Measurements from ENCODE around the gene DAB1. TPM values are rescaled to one million over a fixed set of nuclear protein-coding genes. Genes with fewer than 3 reads are reported as not detected.

DAB1 gene
- total RNA-seq, 1 donor from 2014 or later = 35.9 TPM

DNA sequence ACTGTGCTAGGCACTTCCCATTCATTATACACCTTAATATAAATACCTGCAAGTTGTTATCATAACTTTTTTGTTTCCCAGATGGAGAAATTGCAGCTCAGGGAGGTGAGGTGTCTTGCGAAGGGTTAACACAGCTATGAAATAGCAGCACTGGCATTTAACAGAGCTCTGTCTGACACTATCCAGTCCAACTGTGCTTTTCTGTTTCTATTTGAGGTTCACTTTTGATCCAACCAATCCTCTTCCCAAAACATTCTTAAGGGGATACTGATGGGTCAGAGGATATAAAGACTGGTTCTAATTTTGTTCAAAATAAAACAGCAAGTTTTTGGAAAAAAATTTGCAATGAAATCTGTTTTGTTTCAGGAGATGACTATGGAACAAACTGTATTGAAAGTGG lies 411.5 kb downstream of the DAB1 start:
- DNase-seq (ENCODE audit: low spot score in 2 of 2) = no peak
- no peak for FAIRE-seq

- FAIRE-seq (no peak), DNase-seq (ENCODE audit: low spot score in 2 of 2) (no peak)
Measured at GRCh38 chr1:57010511-57010910, 413.3 kb downstream of the DAB1 start.

GRCh38 chr1:57007948-57008347 lies 415.9 kb downstream of the DAB1 start:
- FAIRE-seq (no peak), DNase-seq (ENCODE audit: low spot score in 2 of 2) (no peak)

DNA sequence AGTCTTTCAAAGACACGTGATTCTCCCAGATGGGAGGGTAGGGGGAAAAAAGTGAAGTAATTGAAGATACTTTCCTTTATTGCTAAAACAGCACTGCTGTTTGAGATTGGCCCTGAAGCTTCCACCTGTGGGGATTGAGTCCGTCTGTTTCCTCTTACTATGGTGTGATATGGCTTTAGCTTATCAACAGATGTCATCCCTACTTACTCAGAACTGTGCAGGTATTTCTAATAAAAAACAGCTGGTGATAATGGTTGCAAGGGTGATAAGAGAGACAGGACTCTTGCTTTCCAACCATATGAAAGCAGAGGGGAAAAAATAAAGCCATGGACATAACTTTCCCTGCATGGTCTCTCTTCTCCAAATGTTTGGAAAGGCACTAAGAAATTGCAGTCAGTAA lies 416.4 kb downstream of the DAB1 start:
- DNase-seq (ENCODE audit: low spot score in 2 of 2) (no peak), FAIRE-seq (no peak)

DNA sequence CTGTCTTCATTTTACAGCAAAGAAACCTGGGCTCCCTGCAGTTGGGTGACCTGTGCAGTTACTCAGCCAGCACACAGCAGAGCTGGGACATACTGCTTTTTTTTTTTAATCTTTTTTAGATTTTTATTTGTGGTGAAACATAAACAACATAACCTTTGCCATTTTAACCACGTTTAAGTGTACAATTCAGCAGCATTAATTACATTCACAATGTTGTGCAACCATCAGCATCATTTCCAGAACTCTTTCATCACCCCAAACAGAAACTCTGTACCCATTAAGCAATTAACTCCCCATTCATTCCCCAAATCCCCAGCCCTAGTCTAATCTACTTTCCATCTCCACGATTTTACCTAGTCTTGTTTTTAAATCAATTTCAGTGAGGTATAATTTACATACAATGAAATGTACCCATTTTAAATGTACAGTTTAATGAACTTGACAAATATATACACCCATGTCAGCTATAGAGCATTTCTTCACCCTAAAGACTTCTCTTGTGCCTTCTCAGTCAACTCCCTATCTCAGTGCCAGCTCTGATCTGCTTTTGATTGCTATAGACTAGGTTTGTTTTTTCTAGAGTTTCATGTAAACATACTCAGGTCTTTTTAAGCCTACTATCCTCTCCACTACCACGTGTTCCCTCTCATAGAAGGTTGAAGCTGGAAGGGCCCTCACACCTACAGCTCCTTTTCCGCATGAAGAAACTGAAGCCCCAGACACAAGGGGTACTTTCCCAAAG lies 420.3 kb downstream of the DAB1 start:
- FAIRE-seq = no peak
- DNase-seq (ENCODE audit: low spot score in 2 of 2) = no peak

- DNase-seq (ENCODE audit: low spot score in 2 of 2) = no peak
- no peak for FAIRE-seq
Measured at GRCh38 chr1:56995414-56996100, 428.3 kb downstream of the DAB1 start.

- DNase-seq (ENCODE audit: low spot score in 2 of 2) (no peak), FAIRE-seq (no peak)
Measured at GRCh38 chr1:56993475-56993874, 430.4 kb downstream of the DAB1 start.

DNA sequence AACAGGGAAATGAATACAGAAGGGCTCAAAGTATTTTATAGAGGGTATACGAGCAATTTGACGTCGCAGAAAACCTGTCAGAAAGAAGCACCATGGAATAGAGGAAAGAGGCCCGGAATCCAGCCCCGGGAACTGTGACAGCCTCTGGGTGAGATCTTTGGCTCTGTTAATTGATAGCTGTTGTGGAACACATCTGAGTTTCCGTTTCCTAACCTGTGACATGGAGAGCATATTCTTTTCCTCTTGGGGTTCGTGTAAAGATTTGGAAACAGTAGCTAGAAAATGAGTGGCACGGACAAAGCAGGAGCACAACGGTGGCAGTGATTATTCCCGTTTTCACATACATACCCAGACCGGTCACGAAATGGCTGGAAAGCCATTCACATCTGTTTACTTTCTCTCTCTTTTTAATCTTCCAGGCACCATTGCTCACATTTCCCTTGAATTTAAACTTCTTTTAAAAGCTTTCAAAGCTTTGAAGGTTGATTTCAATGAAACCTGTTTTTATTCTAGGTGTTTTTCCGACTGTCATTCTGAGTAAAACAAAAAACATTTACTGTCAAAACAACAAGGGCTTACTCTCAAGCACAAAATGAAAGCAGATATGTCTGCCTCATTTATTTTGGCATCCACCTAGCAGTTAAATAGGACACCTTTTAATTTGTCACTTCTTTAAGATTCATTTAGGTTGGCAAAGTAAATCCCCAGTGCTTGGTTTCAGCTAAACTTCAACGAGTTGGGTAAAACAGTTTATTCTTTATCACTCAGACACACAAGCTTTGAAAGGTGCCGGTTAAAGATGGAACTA lies 431.3 kb downstream of the DAB1 start:
- FAIRE-seq = no peak
- DNase-seq (ENCODE audit: low spot score in 2 of 2) = no peak

GRCh38 chr1:56991576-56991975 lies 432.3 kb downstream of the DAB1 start:
- no peak for FAIRE-seq

GRCh38 chr1:56986397-56986796 lies 437.5 kb downstream of the DAB1 start:
- DNase-seq (ENCODE audit: low spot score in 2 of 2) (no peak), FAIRE-seq (no peak)

More at GRCh38 chr1:56991576-56991975, 432.3 kb downstream of the DAB1 start:
- no peak for DNase-seq (ENCODE audit: low spot score in 2 of 2)

- FAIRE-seq = no peak
- DNase-seq (ENCODE audit: low spot score in 2 of 2) = no peak
Measured at GRCh38 chr1:56985857-56986256, 438.0 kb downstream of the DAB1 start.

DNA sequence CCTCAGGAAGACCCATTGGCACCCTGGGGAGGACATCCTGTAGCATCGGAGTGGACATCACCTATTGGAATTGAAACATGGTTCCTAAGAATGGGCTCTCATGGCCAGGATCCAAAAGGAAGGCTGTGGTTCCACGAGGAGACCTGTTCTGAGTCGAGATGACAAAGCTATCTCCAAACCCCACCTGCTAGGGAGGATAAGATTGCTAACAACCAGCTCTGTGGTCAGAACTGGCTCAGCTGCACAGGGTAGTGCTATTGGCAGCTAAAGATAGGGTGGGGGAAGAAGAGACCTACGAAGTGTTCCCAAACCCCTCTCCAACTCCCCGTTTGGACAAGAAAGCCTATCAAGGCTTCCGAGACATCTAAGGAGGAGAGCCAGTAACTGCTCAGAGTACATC lies 440.4 kb downstream of the DAB1 start:
- FAIRE-seq = no peak
- no peak for DNase-seq (ENCODE audit: low spot score in 2 of 2)

- no peak for DNase-seq (ENCODE audit: low spot score in 2 of 2)
- FAIRE-seq = no peak
Measured at GRCh38 chr1:56979986-56980755, 443.7 kb downstream of the DAB1 start.

- DNase-seq (ENCODE audit: low spot score in 2 of 2) (no peak), FAIRE-seq (no peak)
Measured at GRCh38 chr1:56978819-56979218, 445.0 kb downstream of the DAB1 start.

DNA sequence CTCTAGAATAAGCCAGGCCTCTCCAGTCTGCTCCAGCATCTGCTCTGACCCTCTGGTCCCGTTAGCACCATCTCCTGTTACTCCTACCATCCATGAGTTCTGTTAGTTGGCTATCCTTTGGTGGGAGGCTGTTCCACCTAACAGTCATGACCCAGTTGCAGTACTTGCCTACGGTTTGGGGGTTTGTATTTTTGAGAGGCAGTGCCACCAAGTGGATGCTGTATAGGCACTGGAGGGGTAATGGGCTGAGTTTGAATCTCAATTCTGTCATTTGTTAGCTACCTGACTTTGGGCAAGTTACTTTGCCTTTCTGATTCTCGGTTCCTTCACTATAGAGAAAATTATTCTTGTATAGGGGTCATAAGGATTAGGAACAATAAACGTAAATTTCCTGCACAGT lies 445.9 kb downstream of the DAB1 start:
- FAIRE-seq (no peak), DNase-seq (ENCODE audit: low spot score in 2 of 2) (no peak)

DNA sequence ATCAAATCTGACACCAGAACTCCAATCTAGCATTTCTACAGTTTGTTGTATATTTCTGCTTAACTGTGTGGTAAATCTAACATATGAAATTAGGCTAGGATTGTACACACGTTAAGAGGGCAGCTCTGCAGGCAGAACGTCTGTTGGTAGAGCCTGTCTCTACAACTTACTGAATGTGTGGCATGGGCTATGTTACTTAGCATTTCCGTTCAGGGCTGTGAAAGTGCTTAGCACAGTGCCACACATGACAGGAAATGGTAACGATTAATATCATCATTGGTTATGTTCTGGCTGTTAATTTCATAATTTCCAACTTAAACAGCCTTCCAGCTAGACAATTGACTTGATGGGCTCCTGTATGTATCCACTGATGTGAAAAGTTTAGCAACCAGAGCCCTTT lies 448.4 kb downstream of the DAB1 start:
- FAIRE-seq (no peak), DNase-seq (ENCODE audit: low spot score in 2 of 2) (no peak)

DNA sequence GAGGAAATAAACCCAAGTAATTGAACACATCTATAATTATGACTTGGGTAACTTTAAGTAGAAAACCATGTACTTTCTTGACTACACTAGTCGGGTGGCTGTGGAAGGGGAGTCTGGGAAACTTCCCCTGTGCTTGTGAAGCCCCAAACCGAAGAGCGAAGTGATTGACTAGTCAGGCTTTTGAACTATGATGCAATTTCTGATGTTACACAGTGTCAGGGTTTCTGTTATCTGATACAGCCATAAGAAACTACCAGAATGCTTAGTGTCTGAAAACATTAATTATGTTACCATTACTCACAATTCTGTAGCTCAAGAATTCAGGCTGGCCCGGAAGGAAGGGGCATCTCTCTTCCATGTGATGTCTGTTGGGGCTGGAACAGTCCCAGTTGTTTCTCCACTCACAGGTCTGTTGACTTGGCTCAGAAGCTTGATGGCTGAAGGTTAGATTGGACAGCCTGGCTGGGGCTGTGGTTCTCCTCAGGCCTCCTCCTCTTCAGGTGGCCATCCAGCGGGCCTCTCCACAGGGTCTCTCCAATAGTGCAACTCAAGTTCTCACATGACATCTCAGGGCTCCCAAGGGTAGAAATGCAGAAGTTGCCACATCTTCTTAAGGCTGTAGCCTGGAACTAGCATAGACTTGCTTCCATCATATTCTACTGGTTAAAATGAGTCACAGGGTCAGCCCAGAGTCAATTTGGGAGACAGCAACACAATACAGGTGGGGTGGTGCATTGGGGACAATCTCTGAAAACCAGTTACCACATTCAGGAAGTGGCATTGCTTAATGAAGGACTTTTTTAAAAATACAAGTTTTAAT lies 449.7 kb downstream of the DAB1 start:
- no peak for FAIRE-seq
- DNase-seq (ENCODE audit: low spot score in 2 of 2) = no peak

GRCh38 chr1:56972976-56973375 lies 450.9 kb downstream of the DAB1 start:
- FAIRE-seq = no peak
- no peak for DNase-seq (ENCODE audit: low spot score in 2 of 2)

- DNase-seq (ENCODE audit: low spot score in 2 of 2) (no peak), FAIRE-seq (no peak)
Measured at GRCh38 chr1:56970280-56970679, 453.6 kb downstream of the DAB1 start.
